Hepatocyte (in vitro differentiated cells): ENCODE data around the gene CUBN. TPM values are rescaled to one million over a fixed set of nuclear protein-coding genes. Genes with fewer than 3 reads are reported as not detected.

ENCODE experiments used
- DNase-seq: peaks from one replicate; pipeline ENCODE4 v3.0.0-alpha.2; 2016; ENCODE audit warnings: low spot score
- H2AFZ ChIP-seq: fragments of 200-600 bp; sonication (generic); 2 replicates; pipeline ENCODE4 v1.6.0; 2016; ENCODE audit warnings: antibody characterized with exemption, mild to moderate bottlenecking
- H3K27ac ChIP-seq: fragments of 200-600 bp; sonication (generic); 2 replicates; pipeline ENCODE4 v1.5.1; 2016; ENCODE audit warnings: mild to moderate bottlenecking
- H3K27me3 ChIP-seq: fragments of 200-600 bp; sonication (generic); 2 replicates; pipeline ENCODE4 v1.6.1; 2016
- H3K36me3 ChIP-seq: fragments of 200-600 bp; sonication (generic); replicated peaks from 2 replicates; pipeline ENCODE4 v1.5.1; 2016; ENCODE audit warnings: low read depth; ENCODE audit not compliant: insufficient read depth
- H3K4me1 ChIP-seq: fragments of 200-600 bp; sonication (generic); 2 replicates; pipeline ENCODE4 v1.5.1; 2016; ENCODE audit warnings: mild to moderate bottlenecking, moderate library complexity; ENCODE audit not compliant: insufficient read depth
- H3K4me2 ChIP-seq: fragments of 200-600 bp; sonication (generic); 2 replicates; pipeline ENCODE4 v1.6.0; 2016
- H3K4me3 ChIP-seq: fragments of 200-600 bp; sonication (generic); 2 replicates; pipeline ENCODE4 v1.5.1; 2016; ENCODE audit warnings: mild to moderate bottlenecking
- H3K79me2 ChIP-seq: fragments of 200-600 bp; sonication (generic); 2 replicates; pipeline ENCODE4 v1.6.0; 2017; ENCODE audit warnings: mild to moderate bottlenecking
- H3K9me2 ChIP-seq: fragments of 200-600 bp; sonication (generic); replicated peaks from 2 replicates; pipeline ENCODE4 v1.6.0; 2017; ENCODE audit warnings: mild to moderate bottlenecking; ENCODE audit not compliant: insufficient read depth
- H3K9me3 ChIP-seq: fragments of 200-600 bp; sonication (generic); 2 replicates; pipeline ENCODE4 v1.5.1; 2016; ENCODE audit warnings: low read depth, mild to moderate bottlenecking
- H4K20me1 ChIP-seq: fragments of 200-600 bp; sonication (generic); 2 replicates; pipeline ENCODE4 v1.6.0; 2016; ENCODE audit warnings: mild to moderate bottlenecking; ENCODE audit not compliant: insufficient read depth, poor library complexity, severe bottlenecking
- EZH2 ChIP-seq: fragments of 200-600 bp; sonication (generic); IDR thresholded peaks from 2 replicates; pipeline ENCODE4 v1.6.1; 2016; ENCODE audit warnings: antibody characterized with exemption, mild to moderate bottlenecking, borderline replicate concordance
- EZH2phosphoT487 ChIP-seq: fragments of 200-600 bp; sonication (generic); IDR thresholded peaks from one replicate; pipeline ENCODE4 v1.6.1; 2018; ENCODE audit warnings: antibody characterized with exemption, mild to moderate bottlenecking, low read depth, moderate library complexity; ENCODE audit not compliant: unreplicated experiment, severe bottlenecking
- WGBS: methylation state at CpG from one replicate; pipeline ENCODE4 v1.1.6; 2016; ENCODE audit warnings: low lambda C conversion rate; ENCODE audit errors: missing lambda C conversion rate; 5-methylcytosine and 5-hydroxymethylcytosine counted together
- polyA plus RNA-seq: library from polyadenylated mRNA; unstranded; fragments of >200 nt; fragmentation: Nextera tagmentation; extraction: Ambion mirVana; gene quantifications from 2 replicates; pipeline ENCODE4 v1.2.1, GENCODE V29; 2016
- total RNA-seq: library from RNA; depleted of rRNA; stranded (reverse); fragments of >200 nt; gene quantifications from 2 replicates; pipeline ENCODE4 v1.2.3, GENCODE V29; 2014
- TF ChIP-seq, protein P1 (sequence below): fragments of 200-600 bp; sonication (generic); IDR thresholded peaks from 2 replicates; pipeline ENCODE4 v1.5.1; 2016; ENCODE audit warnings: antibody characterized with exemption, mild to moderate bottlenecking; ENCODE audit not compliant: poor library complexity

CUBN gene
- total and polyA plus RNA-seq, 2 experiments from 2014 or later = 2.0 to 10.6 TPM

DNA sequence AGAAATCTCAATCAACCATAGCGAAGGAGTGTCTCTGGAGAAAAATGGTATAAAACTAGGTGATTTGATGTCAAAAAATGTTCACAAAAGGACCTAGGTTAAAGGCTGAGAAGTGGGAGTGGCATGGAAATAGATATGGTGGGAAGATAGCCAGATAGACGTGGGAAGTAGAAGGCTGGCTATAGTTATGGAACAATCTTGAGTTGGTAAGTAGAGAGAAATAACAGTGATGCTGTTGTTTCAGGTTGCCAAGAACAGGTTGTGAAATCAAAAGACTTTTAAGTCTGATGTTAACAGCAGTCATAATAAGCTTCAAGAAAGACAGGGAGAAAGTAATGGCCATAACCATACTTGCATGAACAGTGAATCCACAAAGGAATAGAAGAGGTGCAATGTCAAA, 206.3 kb downstream of the CUBN start:
- Histone ChIP-seq H3K4me2 (no peak overlapping the region), H3K4me3 (no peak overlapping the region), H3K27me3 (no peaks in the 10 kb centered on the region), H3K27ac (no peak overlapping the region), H3K79me2 (no peaks in the 10 kb centered on the region), H4K20me1 (no peaks in the 10 kb centered on the region), H3K9me2 (no peaks in the 10 kb centered on the region), H2AFZ (no peak overlapping the region), H3K36me3 (no peaks in the 10 kb centered on the region), H3K9me3 (no peaks in the 10 kb centered on the region), H3K4me1 (no peaks in the 10 kb centered on the region)
- WGBS = 66% methylated on average over 2 of the region's 2 CpGs
- DNase-seq = no peak
- TF ChIP-seq EZH2 (no peak), EZH2phosphoT487 (no peak)
- TF ChIP-seq, protein P1, sequence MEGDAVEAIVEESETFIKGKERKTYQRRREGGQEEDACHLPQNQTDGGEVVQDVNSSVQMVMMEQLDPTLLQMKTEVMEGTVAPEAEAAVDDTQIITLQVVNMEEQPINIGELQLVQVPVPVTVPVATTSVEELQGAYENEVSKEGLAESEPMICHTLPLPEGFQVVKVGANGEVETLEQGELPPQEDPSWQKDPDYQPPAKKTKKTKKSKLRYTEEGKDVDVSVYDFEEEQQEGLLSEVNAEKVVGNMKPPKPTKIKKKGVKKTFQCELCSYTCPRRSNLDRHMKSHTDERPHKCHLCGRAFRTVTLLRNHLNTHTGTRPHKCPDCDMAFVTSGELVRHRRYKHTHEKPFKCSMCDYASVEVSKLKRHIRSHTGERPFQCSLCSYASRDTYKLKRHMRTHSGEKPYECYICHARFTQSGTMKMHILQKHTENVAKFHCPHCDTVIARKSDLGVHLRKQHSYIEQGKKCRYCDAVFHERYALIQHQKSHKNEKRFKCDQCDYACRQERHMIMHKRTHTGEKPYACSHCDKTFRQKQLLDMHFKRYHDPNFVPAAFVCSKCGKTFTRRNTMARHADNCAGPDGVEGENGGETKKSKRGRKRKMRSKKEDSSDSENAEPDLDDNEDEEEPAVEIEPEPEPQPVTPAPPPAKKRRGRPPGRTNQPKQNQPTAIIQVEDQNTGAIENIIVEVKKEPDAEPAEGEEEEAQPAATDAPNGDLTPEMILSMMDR = no peak

DNA sequence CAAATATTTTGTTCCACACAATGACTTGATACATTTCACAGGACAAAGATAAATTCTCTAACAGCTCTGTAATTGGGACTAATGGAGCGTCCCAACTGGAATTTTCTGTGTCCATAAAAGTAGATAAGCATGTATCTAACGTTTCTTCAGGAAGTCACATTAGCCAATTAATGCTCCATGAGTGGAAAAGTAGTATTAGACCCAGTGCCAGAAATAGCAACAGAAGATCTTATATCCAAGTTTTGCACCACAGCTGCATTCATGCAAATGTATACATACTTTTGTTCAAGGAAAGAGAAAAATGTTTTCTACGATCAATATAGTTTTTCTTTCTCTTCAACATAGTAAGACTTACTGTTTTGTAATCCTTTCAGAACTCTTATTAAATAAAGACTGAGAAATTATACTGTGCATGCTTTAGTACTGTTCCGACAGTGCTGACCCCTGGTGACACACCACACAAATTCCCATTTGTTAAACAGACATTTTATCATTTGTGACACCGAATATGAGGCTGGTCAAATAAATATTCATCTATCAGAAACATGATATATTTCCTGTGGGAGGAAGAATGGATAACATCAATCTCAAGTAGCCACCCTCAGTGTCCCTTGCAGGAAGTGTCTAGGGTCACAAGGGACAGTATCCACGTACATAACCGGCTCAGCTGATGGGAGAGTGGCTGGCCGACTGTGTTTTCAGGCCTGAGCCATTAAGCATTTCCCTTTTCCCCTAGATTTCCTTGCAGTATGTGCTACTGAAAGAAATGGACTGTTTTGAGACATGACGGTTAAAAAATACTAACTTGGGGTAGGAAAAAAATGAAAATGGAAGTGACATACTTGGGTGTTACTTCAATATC, 210.3 kb downstream of the CUBN start:
- H3K79me2 ChIP-seq = no peaks in the 10 kb centered on the region
- H3K36me3 ChIP-seq = no peaks in the 10 kb centered on the region
- TF ChIP-seq, protein P1 = no peak
- TF ChIP-seq EZH2 (no peak), EZH2phosphoT487 (no peak)
- 81% methylated on average over 9 of the region's 9 CpGs for WGBS
- H3K4me3 ChIP-seq = no peak overlapping the region
- no peak overlapping the region for H3K27ac ChIP-seq
- H3K4me2 ChIP-seq = no peak overlapping the region
- DNase-seq = no peak
- H3K9me3 ChIP-seq = no peaks in the 10 kb centered on the region
- H3K4me1 ChIP-seq = no peaks in the 10 kb centered on the region
- H2AFZ ChIP-seq = no peak overlapping the region
- H3K27me3 ChIP-seq = no peaks in the 10 kb centered on the region
- H3K9me2 ChIP-seq = no peaks in the 10 kb centered on the region
- H4K20me1 ChIP-seq = no peaks in the 10 kb centered on the region

DNA sequence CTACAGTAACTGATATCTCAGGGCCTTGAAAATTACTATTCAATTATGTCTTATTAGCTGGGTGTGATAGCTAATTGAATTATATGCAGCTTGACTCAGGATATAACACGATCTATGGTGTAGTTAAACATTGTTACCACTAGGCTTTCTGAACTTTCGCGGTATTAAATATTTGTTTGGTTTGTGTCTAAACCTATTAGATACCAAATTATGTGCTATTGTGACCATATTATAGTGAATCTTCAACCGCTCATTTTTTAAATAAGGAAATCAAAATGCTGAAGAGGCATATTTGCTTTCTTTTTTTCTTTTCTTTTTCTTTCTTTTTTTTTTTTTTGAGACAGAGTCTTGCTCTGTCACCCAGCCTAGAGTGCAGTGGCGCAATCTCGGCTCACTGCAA, 213.1 kb downstream of the CUBN start:
- no peaks in the 10 kb centered on the region for H3K9me2 ChIP-seq
- H3K4me3 ChIP-seq = no peak overlapping the region
- no peak for TF ChIP-seq EZH2
- TF ChIP-seq, protein P1 = no peak
- no peak for TF ChIP-seq EZH2phosphoT487
- no peaks in the 10 kb centered on the region for H3K4me1 ChIP-seq
- H2AFZ ChIP-seq = no peak overlapping the region
- no peak for DNase-seq
- H3K9me3 ChIP-seq = no peaks in the 10 kb centered on the region
- H4K20me1 ChIP-seq = no peaks in the 10 kb centered on the region
- H3K4me2 ChIP-seq = no peak overlapping the region
- H3K27me3 ChIP-seq = no peaks in the 10 kb centered on the region
- no peaks in the 10 kb centered on the region for H3K36me3 ChIP-seq
- H3K27ac ChIP-seq = no peak overlapping the region
- WGBS = 96% methylated on average over 6 of the region's 6 CpGs
- no peaks in the 10 kb centered on the region for H3K79me2 ChIP-seq
